ENCODE measurements around the gene ZC3H7A. TPM values are rescaled to one million over a fixed set of nuclear protein-coding genes. Genes with fewer than 3 reads are reported as not detected.

ZC3H7A gene
- total and polyA plus RNA-seq, 4 donors: 12.4 to 37.7 (median 24.7) TPM

GRCh38 chr16:11727796-11728543 lies 69.1 kb downstream of the ZC3H7A start:
- 50% methylated on average over 4 of the region's 4 CpGs for whole genome bisulfite sequencing
- H3K36me3 ChIP-seq (ENCODE audit: control insufficient read depth in 4 of 4, insufficient read depth in 3 of 4, low read depth in 1 of 4, low read length in 3 of 4): peaks cover 11 to 27% (median 20%) of the 10 kb centered on the region in 4 donors
- DNase-seq (ENCODE audit: low spot score): no peak
- no peak overlapping the region for H3K4me3 ChIP-seq (ENCODE audit: low read depth in 1 of 3, low read length in 3 of 3)
- no peak for TF ChIP-seq FOXA1 (IDR thresholded peaks at IDR 0.05)
- no peak for TF ChIP-seq HNF4G (IDR thresholded peaks at IDR 0.05)
- TF ChIP-seq EGR1 (IDR thresholded peaks at IDR 0.05; ENCODE audit: low read depth in 2 of 2): no peak
- TF ChIP-seq, protein P1, sequence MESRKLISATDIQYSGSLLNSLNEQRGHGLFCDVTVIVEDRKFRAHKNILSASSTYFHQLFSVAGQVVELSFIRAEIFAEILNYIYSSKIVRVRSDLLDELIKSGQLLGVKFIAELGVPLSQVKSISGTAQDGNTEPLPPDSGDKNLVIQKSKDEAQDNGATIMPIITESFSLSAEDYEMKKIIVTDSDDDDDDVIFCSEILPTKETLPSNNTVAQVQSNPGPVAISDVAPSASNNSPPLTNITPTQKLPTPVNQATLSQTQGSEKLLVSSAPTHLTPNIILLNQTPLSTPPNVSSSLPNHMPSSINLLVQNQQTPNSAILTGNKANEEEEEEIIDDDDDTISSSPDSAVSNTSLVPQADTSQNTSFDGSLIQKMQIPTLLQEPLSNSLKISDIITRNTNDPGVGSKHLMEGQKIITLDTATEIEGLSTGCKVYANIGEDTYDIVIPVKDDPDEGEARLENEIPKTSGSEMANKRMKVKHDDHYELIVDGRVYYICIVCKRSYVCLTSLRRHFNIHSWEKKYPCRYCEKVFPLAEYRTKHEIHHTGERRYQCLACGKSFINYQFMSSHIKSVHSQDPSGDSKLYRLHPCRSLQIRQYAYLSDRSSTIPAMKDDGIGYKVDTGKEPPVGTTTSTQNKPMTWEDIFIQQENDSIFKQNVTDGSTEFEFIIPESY (IDR thresholded peaks at IDR 0.05): peak; percentile 19
- TF ChIP-seq ATF3 (IDR thresholded peaks at IDR 0.05): no peak
- TF ChIP-seq MAX (IDR thresholded peaks at IDR 0.05): no peak
- peak; percentile 5 to 47 for TF ChIP-seq RXRA (IDR thresholded peaks at IDR 0.05)
- TF ChIP-seq TAF1 (conservative IDR thresholded peaks at IDR 0.05): peak; percentile 41
- TF ChIP-seq, protein P2, sequence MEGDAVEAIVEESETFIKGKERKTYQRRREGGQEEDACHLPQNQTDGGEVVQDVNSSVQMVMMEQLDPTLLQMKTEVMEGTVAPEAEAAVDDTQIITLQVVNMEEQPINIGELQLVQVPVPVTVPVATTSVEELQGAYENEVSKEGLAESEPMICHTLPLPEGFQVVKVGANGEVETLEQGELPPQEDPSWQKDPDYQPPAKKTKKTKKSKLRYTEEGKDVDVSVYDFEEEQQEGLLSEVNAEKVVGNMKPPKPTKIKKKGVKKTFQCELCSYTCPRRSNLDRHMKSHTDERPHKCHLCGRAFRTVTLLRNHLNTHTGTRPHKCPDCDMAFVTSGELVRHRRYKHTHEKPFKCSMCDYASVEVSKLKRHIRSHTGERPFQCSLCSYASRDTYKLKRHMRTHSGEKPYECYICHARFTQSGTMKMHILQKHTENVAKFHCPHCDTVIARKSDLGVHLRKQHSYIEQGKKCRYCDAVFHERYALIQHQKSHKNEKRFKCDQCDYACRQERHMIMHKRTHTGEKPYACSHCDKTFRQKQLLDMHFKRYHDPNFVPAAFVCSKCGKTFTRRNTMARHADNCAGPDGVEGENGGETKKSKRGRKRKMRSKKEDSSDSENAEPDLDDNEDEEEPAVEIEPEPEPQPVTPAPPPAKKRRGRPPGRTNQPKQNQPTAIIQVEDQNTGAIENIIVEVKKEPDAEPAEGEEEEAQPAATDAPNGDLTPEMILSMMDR (IDR thresholded peaks at IDR 0.05; ENCODE audit: low read depth, low read length, missing input control): no peak
- no peak for TF ChIP-seq GABPA (IDR thresholded peaks at IDR 0.05 in 1 of 2, conservative IDR thresholded peaks at IDR 0.05 in 1 of 2)
- TF ChIP-seq REST (IDR thresholded peaks at IDR 0.05): peak; percentile 23
- TF ChIP-seq JUND (IDR thresholded peaks at IDR 0.05): peak in 1 of 2 donors; percentile 16
- TF ChIP-seq SP1 (IDR thresholded peaks at IDR 0.05): no peak
- TF ChIP-seq FOXA2 (IDR thresholded peaks at IDR 0.05): no peak
- TF ChIP-seq RAD21 (IDR thresholded peaks at IDR 0.05): peak in 1 of 2 donors; percentile 15
- TF ChIP-seq NR2F2 (IDR thresholded peaks at IDR 0.05): no peak
- peak; percentile 20 for TF ChIP-seq YY1 (IDR thresholded peaks at IDR 0.05)
- peak; percentile 17 to 38 for TF ChIP-seq HNF4A (conservative IDR thresholded peaks at IDR 0.05)
- H3K27ac ChIP-seq (ENCODE audit: low read depth in 1 of 2, low read length in 2 of 2): peak overlapping the region; percentile 31 to 47
- peaks cover 11 to 54% (median 22%) of the 10 kb centered on the region in 4 donors for H3K4me1 ChIP-seq (ENCODE audit: control insufficient read depth in 4 of 4, insufficient read depth in 4 of 4, low read length in 3 of 4)
- H3K27me3 ChIP-seq (ENCODE audit: control insufficient read depth in 4 of 4, insufficient read depth in 4 of 4, low read length in 3 of 4): no peaks in the 10 kb centered on the region
- H3K9me3 ChIP-seq (ENCODE audit: control insufficient read depth in 4 of 4, low read length in 3 of 4): no peaks in the 10 kb centered on the region
- H3K9ac ChIP-seq (ENCODE audit: low read depth in 1 of 2, low read length in 2 of 2): no peak overlapping the region
